Neural progenitor cell (in vitro differentiated cells): ENCODE measurements around the gene AK8. TPM values are rescaled to one million over a fixed set of nuclear protein-coding genes. Genes with fewer than 3 reads are reported as not detected.
A peak's percentile ranks its signal among the peaks of the same experiment; 100 is the strongest.

Experiments used
- DNase-seq: peaks from one replicate; pipeline ENCODE4 v3.0.0-alpha.2; 2016; ENCODE audit warnings: low spot score
- H2AFZ ChIP-seq: fragments of 200-600 bp; sonication (generic); replicated peaks from 2 replicates; pipeline ENCODE4 v1.6.1; 2016; ENCODE audit warnings: antibody characterized with exemption
- H3F3A ChIP-seq: fragments of 200-600 bp; sonication (generic); 2 replicates; pipeline ENCODE4 v1.6.1; 2016; ENCODE audit warnings: antibody characterized with exemption, low read depth
- H3K27ac ChIP-seq: fragments of 200-600 bp; sonication (generic); 2 replicates; pipeline ENCODE4 v1.5.1; 2016; ENCODE audit warnings: mild to moderate bottlenecking
- H3K27me3 ChIP-seq: fragments of 200-600 bp; sonication (generic); 2 replicates; pipeline ENCODE4 v1.6.1; 2016; ENCODE audit warnings: mild to moderate bottlenecking, moderate library complexity
- H3K36me3 ChIP-seq: fragments of 200-600 bp; sonication (generic); 2 replicates; pipeline ENCODE4 v1.5.1; 2016
- H3K4me1 ChIP-seq: fragments of 200-600 bp; sonication (generic); 2 replicates; pipeline ENCODE4 v1.6.1; 2016; ENCODE audit warnings: mixed run types
- H3K4me2 ChIP-seq: fragments of 200-600 bp; sonication (generic); 2 replicates; pipeline ENCODE4 v1.6.1; 2016
- H3K4me3 ChIP-seq: fragments of 200-600 bp; sonication (generic); 2 replicates; pipeline ENCODE4 v1.5.1; 2016
- H3K79me2 ChIP-seq: fragments of 200-600 bp; sonication (generic); 2 replicates; pipeline ENCODE4 v1.6.1; 2016; ENCODE audit warnings: low read depth
- H3K9ac ChIP-seq: fragments of 200-600 bp; sonication (generic); 2 replicates; pipeline ENCODE4 v1.6.1; 2016
- H3K9me3 ChIP-seq: fragments of 200-600 bp; sonication (generic); 2 replicates; pipeline ENCODE4 v1.5.1; 2016; ENCODE audit warnings: low read depth
- H4K20me1 ChIP-seq: fragments of 200-600 bp; sonication (generic); 2 replicates; pipeline ENCODE4 v1.6.1; 2016; ENCODE audit warnings: low read depth
- H3K27ac Mint-ChIP-seq: 3 replicates; pipeline ENCODE4 v1.8.0; 2021; ENCODE audit warnings: mixed read lengths
- H3K27me3 Mint-ChIP-seq: 2 replicates; pipeline ENCODE4 v1.8.0; 2022; ENCODE audit warnings: low read depth, mild to moderate bottlenecking, inconsistent platforms, moderate library complexity, mixed read lengths; ENCODE audit not compliant: insufficient read depth
- H3K36me3 Mint-ChIP-seq: 3 replicates; pipeline ENCODE4 v1.8.0; 2021; ENCODE audit warnings: mixed read lengths
- H3K4me1 Mint-ChIP-seq: 3 replicates; pipeline ENCODE4 v1.8.0; 2021; ENCODE audit warnings: mixed read lengths
- H3K4me3 Mint-ChIP-seq: 3 replicates; pipeline ENCODE4 v1.8.0; 2021; ENCODE audit warnings: mild to moderate bottlenecking, moderate library complexity, mixed read lengths
- H3K9me3 Mint-ChIP-seq: 3 replicates; pipeline ENCODE4 v1.8.0; 2020; ENCODE audit warnings: mixed read lengths
- CTCF ChIP-seq: fragments of 200-600 bp; sonication (generic); IDR thresholded peaks from 2 replicates; pipeline ENCODE4 v1.5.1; 2017; ENCODE audit warnings: antibody characterized with exemption, mild to moderate bottlenecking
- EZH2 ChIP-seq: fragments of 200-600 bp; sonication (generic); IDR thresholded peaks from 2 replicates; pipeline ENCODE4 v1.6.1; 2017; ENCODE audit warnings: antibody characterized with exemption, mild to moderate bottlenecking, moderate library complexity
- EZH2phosphoT487 ChIP-seq: fragments of 200-600 bp; sonication (generic); IDR thresholded peaks from 2 replicates; pipeline ENCODE4 v1.6.1; 2017; ENCODE audit warnings: antibody characterized with exemption
- total RNA-seq: library from RNA; depleted of rRNA; stranded (reverse); fragments of >200 nt; gene quantifications from 2 replicates; pipeline ENCODE4 v1.2.3, GENCODE V29; 2015; ENCODE audit warnings: low replicate concordance

Gene AK8
- total RNA-seq, 1 donor from 2014 or later, result 0.43 TPM

- DNase-seq, result peak; percentile 72
- Histone ChIP-seq H3K4me1 (peaks cover 34% of the 10 kb centered on the region), H3K9me3 (no peaks in the 10 kb centered on the region), H3K9ac (no peak overlapping the region), H3F3A (peaks cover 20% of the 10 kb centered on the region), H3K4me3 (peak overlapping the region; percentile 45), H3K4me2 (peak overlapping the region; percentile 83), H2AFZ (no peak overlapping the region), H3K36me3 (no peaks in the 10 kb centered on the region), H3K27ac (no peak overlapping the region), H3K27me3 (peaks cover 86% of the 10 kb centered on the region), H3K79me2 (no peaks in the 10 kb centered on the region), H4K20me1 (peaks cover 31% of the 10 kb centered on the region)
- H3K27me3 Mint-ChIP-seq, result peaks cover 35% of the 10 kb centered on the region
- peaks cover 41% of the 10 kb centered on the region for H3K4me1 Mint-ChIP-seq
- H3K9me3 Mint-ChIP-seq, result no peaks in the 10 kb centered on the region
- no peak overlapping the region for H3K27ac Mint-ChIP-seq
- no peaks in the 10 kb centered on the region for H3K36me3 Mint-ChIP-seq
- TF ChIP-seq CTCF (no peak), EZH2 (no peak), EZH2phosphoT487 (no peak)
- peak overlapping the region; percentile 73 for H3K4me3 Mint-ChIP-seq
These were observed 134.1 kb downstream of the AK8 start for GRCh38 chr9:132743931-132744479.

DNA sequence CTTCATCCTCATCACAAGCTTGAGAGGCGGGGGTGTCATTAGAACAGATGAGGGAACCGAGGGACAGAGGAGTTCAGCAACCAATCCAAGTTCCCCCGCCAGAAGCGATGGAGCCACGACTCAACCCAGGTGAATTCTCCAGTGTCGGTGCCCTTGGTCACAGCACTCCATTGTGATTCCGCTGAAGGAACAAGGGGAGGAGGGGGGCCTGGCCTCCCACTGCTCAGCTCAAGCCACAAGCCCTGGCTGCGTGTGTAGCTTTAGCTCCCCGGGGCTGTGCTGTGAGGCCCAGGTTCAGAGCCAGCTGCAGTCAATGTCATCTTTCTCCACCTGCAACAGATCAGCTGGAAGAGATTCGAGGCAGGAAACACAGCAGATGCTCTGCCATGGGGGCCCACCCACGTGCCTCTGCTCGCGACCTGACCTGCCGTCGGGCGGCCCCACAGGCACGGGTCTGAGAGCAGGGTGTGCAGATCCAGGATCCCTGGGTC is 135.2 kb downstream of the AK8 start:
- Histone ChIP-seq H3K4me1 (peaks cover 34% of the 10 kb centered on the region), H3K79me2 (no peaks in the 10 kb centered on the region), H3F3A (peaks cover 20% of the 10 kb centered on the region), H3K9ac (no peak overlapping the region), H2AFZ (no peak overlapping the region), H3K27me3 (peaks cover 82% of the 10 kb centered on the region), H3K4me2 (peak overlapping the region; percentile 12), H3K27ac (no peak overlapping the region), H3K36me3 (no peaks in the 10 kb centered on the region), H3K9me3 (no peaks in the 10 kb centered on the region), H4K20me1 (peaks cover 31% of the 10 kb centered on the region), H3K4me3 (no peak overlapping the region)
- peaks cover 38% of the 10 kb centered on the region for H3K4me1 Mint-ChIP-seq
- no peak overlapping the region for H3K27ac Mint-ChIP-seq
- no peaks in the 10 kb centered on the region for H3K9me3 Mint-ChIP-seq
- no peaks in the 10 kb centered on the region for H3K36me3 Mint-ChIP-seq
- TF ChIP-seq EZH2, result no peak
- TF ChIP-seq CTCF, result no peak
- no peak for TF ChIP-seq EZH2phosphoT487
- H3K27me3 Mint-ChIP-seq, result peaks cover 35% of the 10 kb centered on the region
- H3K4me3 Mint-ChIP-seq, result peak overlapping the region; percentile 73
- DNase-seq, result no peak

GRCh38 chr9:132740526-132741309 is 137.4 kb downstream of the AK8 start:
- Histone ChIP-seq H3K4me1 (peaks cover 31% of the 10 kb centered on the region), H3K4me2 (no peak overlapping the region), H4K20me1 (peaks cover 28% of the 10 kb centered on the region), H3K27me3 (peaks cover 68% of the 10 kb centered on the region), H3K4me3 (no peak overlapping the region), H3K9me3 (no peaks in the 10 kb centered on the region), H3F3A (peaks cover 17% of the 10 kb centered on the region), H2AFZ (no peak overlapping the region), H3K36me3 (no peaks in the 10 kb centered on the region), H3K27ac (no peak overlapping the region), H3K9ac (no peak overlapping the region), H3K79me2 (no peaks in the 10 kb centered on the region)
- Mint-ChIP-seq H3K36me3 (no peaks in the 10 kb centered on the region), H3K4me1 (peaks cover 33% of the 10 kb centered on the region), H3K4me3 (no peak overlapping the region), H3K27ac (no peak overlapping the region), H3K27me3 (peaks cover 27% of the 10 kb centered on the region), H3K9me3 (no peaks in the 10 kb centered on the region)
- DNase-seq, result no peak
- no peak for TF ChIP-seq EZH2phosphoT487
- no peak for TF ChIP-seq CTCF
- no peak for TF ChIP-seq EZH2
